H9 (cell line): ENCODE results near the gene MT1A. TPM values are rescaled to one million over a fixed set of nuclear protein-coding genes. Genes with fewer than 3 reads are reported as not detected.
A peak's percentile ranks its signal among the peaks of the same experiment; 100 is the strongest.

Experiments used
- DNase-seq: peaks from one replicate; pipeline ENCODE4 v3.0.0-alpha.2; 2017
- H2AFZ ChIP-seq: one replicate; pipeline ENCODE4 v1.6.1; 2013; ENCODE audit warnings: mild to moderate bottlenecking, low read length, control low read depth, moderate library complexity
- H2AK5ac ChIP-seq: 2 replicates; pipeline ENCODE4 v1.6.1; 2013; ENCODE audit warnings: low read length, control low read depth, mixed read lengths; ENCODE audit not compliant: insufficient read length
- H2BK120ac ChIP-seq: one replicate; pipeline ENCODE4 v1.6.1; 2013; ENCODE audit warnings: low read depth, mild to moderate bottlenecking, low read length, control low read depth, inconsistent platforms; ENCODE audit not compliant: poor library complexity, severe bottlenecking
- H2BK12ac ChIP-seq: 2 replicates; pipeline ENCODE4 v1.6.1; 2013; ENCODE audit warnings: low read length, control low read depth, mixed read lengths, low read depth; ENCODE audit not compliant: insufficient read length
- H2BK15ac ChIP-seq: 2 replicates; pipeline ENCODE4 v1.6.1; 2013; ENCODE audit warnings: low read depth, low read length, control low read depth
- H2BK20ac ChIP-seq: one replicate; pipeline ENCODE4 v1.6.1; 2013; ENCODE audit warnings: low read depth, mild to moderate bottlenecking, low read length, control low read depth, inconsistent platforms; ENCODE audit not compliant: poor library complexity, severe bottlenecking
- H2BK5ac ChIP-seq: 2 replicates; pipeline ENCODE4 v1.6.1; 2013; ENCODE audit warnings: low read length, control low read depth, mixed read lengths; ENCODE audit not compliant: insufficient read length
- H3K14ac ChIP-seq: 2 replicates; pipeline ENCODE4 v1.6.1; 2013; ENCODE audit warnings: low read length, control low read depth; ENCODE audit not compliant: insufficient read depth
- H3K18ac ChIP-seq: 2 replicates; pipeline ENCODE4 v1.6.1; 2013; ENCODE audit warnings: low read depth, mild to moderate bottlenecking, mixed read lengths, low read length, control low read depth; ENCODE audit not compliant: insufficient read length
- H3K23ac ChIP-seq: 2 replicates; pipeline ENCODE4 v1.6.1; 2013; ENCODE audit warnings: low read length, control low read depth, mixed read lengths, low read depth; ENCODE audit not compliant: insufficient read length
- H3K23me2 ChIP-seq: 2 replicates; pipeline ENCODE4 v1.6.1; 2013; ENCODE audit warnings: low read depth, mild to moderate bottlenecking, mixed read lengths, low read length, control low read depth; ENCODE audit not compliant: insufficient read length, poor library complexity, severe bottlenecking
- H3K27ac ChIP-seq: 2 replicates; pipeline ENCODE4 v1.5.1; 2013; ENCODE audit warnings: low read length, control low read depth, mixed read lengths, low read depth; ENCODE audit not compliant: insufficient read length
- H3K27me3 ChIP-seq: 2 replicates; pipeline ENCODE4 v1.6.1; 2013; ENCODE audit warnings: low read length, control low read depth, inconsistent platforms; ENCODE audit not compliant: insufficient read depth
- H3K4ac ChIP-seq: 2 replicates; pipeline ENCODE4 v1.6.1; 2013; ENCODE audit warnings: low read depth, mild to moderate bottlenecking, control low read depth, inconsistent platforms, low read length, moderate library complexity
- H3K4me1 ChIP-seq: 2 replicates; pipeline ENCODE4 v1.6.1; 2013; ENCODE audit warnings: low read length, control low read depth, inconsistent platforms; ENCODE audit not compliant: insufficient read depth
- H3K4me2 ChIP-seq: 2 replicates; pipeline ENCODE4 v1.6.1; 2013; ENCODE audit warnings: low read length, control low read depth, mixed read lengths; ENCODE audit not compliant: insufficient read length, insufficient read depth
- H3K56ac ChIP-seq: 2 replicates; pipeline ENCODE4 v1.6.1; 2013; ENCODE audit warnings: low read depth, mild to moderate bottlenecking, mixed read lengths, low read length, control low read depth; ENCODE audit not compliant: insufficient read length
- H3K79me1 ChIP-seq: 2 replicates; pipeline ENCODE4 v1.6.1; 2013; ENCODE audit warnings: low read depth, mild to moderate bottlenecking, moderate library complexity, low read length, control low read depth, inconsistent platforms; ENCODE audit not compliant: insufficient read depth, poor library complexity, severe bottlenecking
- H3K79me2 ChIP-seq: 2 replicates; pipeline ENCODE4 v1.6.1; 2013; ENCODE audit warnings: low read length, control low read depth, inconsistent platforms; ENCODE audit not compliant: insufficient read depth
- H3K9ac ChIP-seq: 2 replicates; pipeline ENCODE4 v1.6.1; 2013; ENCODE audit warnings: low read length, control low read depth, mixed read lengths; ENCODE audit not compliant: insufficient read length; ENCODE audit errors: extremely low read depth
- H3K9me3 ChIP-seq: one replicate; pipeline ENCODE4 v1.6.1; 2013; ENCODE audit warnings: low read depth, low read length, inconsistent platforms; ENCODE audit not compliant: control insufficient read depth
- H3T11ph ChIP-seq: one replicate; pipeline ENCODE4 v1.6.1; 2013; ENCODE audit warnings: mild to moderate bottlenecking, low read length, control low read depth, inconsistent platforms
- H4K20me1 ChIP-seq: one replicate; pipeline ENCODE4 v1.6.1; 2013; ENCODE audit not compliant: control insufficient read depth, insufficient read length, insufficient read depth
- H4K5ac ChIP-seq: 2 replicates; pipeline ENCODE4 v1.6.1; 2013; ENCODE audit warnings: low read depth, mild to moderate bottlenecking, mixed read lengths, low read length, control low read depth; ENCODE audit not compliant: insufficient read length
- H4K8ac ChIP-seq: replicated peaks from 2 replicates; pipeline ENCODE4 v1.6.1; 2013; ENCODE audit warnings: low read length, control low read depth, mixed read lengths, low read depth; ENCODE audit not compliant: insufficient read length
- H4K91ac ChIP-seq: 2 replicates; pipeline ENCODE4 v1.6.1; 2013; ENCODE audit warnings: low read depth, mild to moderate bottlenecking, moderate library complexity, mixed read lengths, low read length, control low read depth; ENCODE audit not compliant: insufficient read length
- H3K27ac Mint-ChIP-seq, 3 experiments: 2 replicates in 2 of 3; 3 replicates in 1 of 3; pipeline ENCODE4 v1.8.0; 2020 to 2021; ENCODE audit warnings: mixed read lengths in 3 of 3, mild to moderate bottlenecking in 1 of 3, moderate library complexity in 1 of 3
- H3K27me3 Mint-ChIP-seq: 2 replicates; pipeline ENCODE4 v1.8.0; 2021; ENCODE audit warnings: low read depth, mild to moderate bottlenecking, moderate library complexity, mixed read lengths
- H3K36me3 Mint-ChIP-seq, 3 experiments: 2 replicates in 2 of 3; 3 replicates in 1 of 3; pipeline ENCODE4 v1.8.0; 2020 to 2021; ENCODE audit warnings: low read depth in 3 of 3, mixed read lengths in 3 of 3; ENCODE audit not compliant: insufficient read depth in 1 of 3
- H3K4me1 Mint-ChIP-seq, 2 experiments: 2 replicates each; pipeline ENCODE4 v1.8.0; 2020; ENCODE audit warnings: mixed read lengths in 2 of 2
- H3K4me3 Mint-ChIP-seq, 2 experiments: 2 replicates in 1 of 2; 3 replicates in 1 of 2; pipeline ENCODE4 v1.8.0; 2020 to 2021; ENCODE audit warnings: mild to moderate bottlenecking in 2 of 2, mixed read lengths in 2 of 2, moderate library complexity in 1 of 2
- H3K9me3 Mint-ChIP-seq, 2 experiments: 2 replicates in 1 of 2; 3 replicates in 1 of 2; pipeline ENCODE4 v1.8.0; 2020; ENCODE audit warnings: mild to moderate bottlenecking in 2 of 2, mixed read lengths in 2 of 2, moderate library complexity in 1 of 2
- WGBS: extraction: QIAGEN DNeasy Blood & Tissue Kit; methylation state at CpG from one replicate; pipeline ENCODE4 v1.1.7; 2013; ENCODE audit warnings: missing lambda C conversion rate, low lambda C conversion rate, mixed read lengths; ENCODE audit not compliant: insufficient read length; ENCODE audit errors: extremely low coverage; 5-methylcytosine and 5-hydroxymethylcytosine counted together
- total RNA-seq: library from RNA; stranded (reverse); gene quantifications from 2 replicates; pipeline ENCODE4 v1.2.1, GENCODE V29; 2021
- TF ChIP-seq, protein P1 (sequence below): fragments of 200-600 bp; sonication (generic); conservative IDR thresholded peaks from 3 replicates; pipeline ENCODE4 v1.8.0; 2021; ENCODE audit warnings: antibody characterized with exemption, mild to moderate bottlenecking

Gene MT1A
- total RNA-seq, 1 experiment from 2014 or later: not detected

DNA sequence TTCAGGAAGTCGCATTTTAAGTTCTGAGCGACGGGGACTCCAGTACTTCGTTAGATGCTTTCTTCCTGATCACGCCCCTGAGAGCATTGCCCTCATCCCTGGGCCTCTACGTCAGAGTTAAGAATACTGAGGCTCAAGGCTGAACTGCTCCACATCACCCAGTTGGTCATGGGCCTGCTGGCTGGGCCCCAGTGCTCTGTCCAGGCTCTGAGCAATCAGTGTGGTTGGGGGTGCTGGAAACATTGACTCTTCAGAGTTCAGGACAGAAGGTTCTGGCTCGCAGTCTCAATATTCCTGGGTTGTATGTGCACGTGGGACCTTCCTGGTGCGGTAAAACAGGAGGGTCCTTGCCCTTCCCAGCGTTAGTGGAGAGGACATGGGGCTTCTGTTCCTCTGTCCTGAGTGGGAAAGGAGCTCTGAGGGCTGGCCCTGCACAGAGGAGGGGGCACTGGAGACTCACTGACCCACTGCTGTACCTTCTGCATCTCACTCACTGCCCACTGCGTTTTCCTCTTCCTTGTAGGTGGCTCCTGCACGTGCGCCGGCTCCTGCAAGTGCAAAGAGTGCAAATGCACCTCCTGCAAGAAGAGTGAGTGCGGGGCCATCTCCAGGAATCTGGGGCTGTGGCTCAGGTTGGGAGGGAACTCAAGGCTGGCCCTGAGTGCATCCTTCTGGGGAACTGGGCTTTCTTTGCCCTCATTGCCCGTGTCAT is 12.4 kb upstream of the MT1A start:
- H3K23me2 ChIP-seq: peaks cover 9% of the 10 kb centered on the region
- no peak overlapping the region for H4K91ac ChIP-seq
- no peaks in the 10 kb centered on the region for H3K79me2 ChIP-seq
- H2BK12ac ChIP-seq: no peak overlapping the region
- H2BK15ac ChIP-seq: no peak overlapping the region
- no peak overlapping the region for H3K27ac ChIP-seq
- peak overlapping the region; percentile 71 for H3K4me2 ChIP-seq
- H2BK120ac ChIP-seq: no peak overlapping the region
- no peak overlapping the region for H2BK20ac ChIP-seq
- H3K9me3 Mint-ChIP-seq: peaks cover 3 to 14% of the 10 kb centered on the region in 2 experiments; a peak in 3 of 5 replicates
- H4K8ac ChIP-seq: no peak overlapping the region
- no peak overlapping the region for H3K23ac ChIP-seq
- H4K20me1 ChIP-seq: no peaks in the 10 kb centered on the region
- no peak overlapping the region for H2AK5ac ChIP-seq
- DNase-seq: no peak
- peaks cover 62% of the 10 kb centered on the region for H3K27me3 ChIP-seq
- peak overlapping the region; percentile 57 to 83 for H3K4me3 Mint-ChIP-seq
- H3K4me1 ChIP-seq: no peaks in the 10 kb centered on the region; the same call in 1 of the 2 replicates
- H3K4me1 Mint-ChIP-seq: peaks cover 39 to 45% of the 10 kb centered on the region in 2 experiments
- H3K36me3 Mint-ChIP-seq: peaks cover 4 to 8% (median 5%) of the 10 kb centered on the region in 3 experiments; a peak in 6 of 7 replicates
- no peak overlapping the region for H3K27ac Mint-ChIP-seq
- H3K14ac ChIP-seq: no peak overlapping the region; the same call in 1 of the 2 replicates
- no peak overlapping the region for H3K9ac ChIP-seq
- no peak overlapping the region for H3K56ac ChIP-seq
- H3K79me1 ChIP-seq: no peaks in the 10 kb centered on the region
- H4K5ac ChIP-seq: no peak overlapping the region
- peaks cover 94% of the 10 kb centered on the region for H3K27me3 Mint-ChIP-seq
- H3K4ac ChIP-seq: no peak overlapping the region
- H2AFZ ChIP-seq: peak overlapping the region; percentile 9
- H3K18ac ChIP-seq: no peak overlapping the region
- peaks cover 6% of the 10 kb centered on the region for H3K9me3 ChIP-seq
- no CpG with 5 or more reads among the region's 16 CpGs for WGBS
- H3T11ph ChIP-seq: no peak overlapping the region
- no peak overlapping the region for H2BK5ac ChIP-seq
- TF ChIP-seq, protein P1, sequence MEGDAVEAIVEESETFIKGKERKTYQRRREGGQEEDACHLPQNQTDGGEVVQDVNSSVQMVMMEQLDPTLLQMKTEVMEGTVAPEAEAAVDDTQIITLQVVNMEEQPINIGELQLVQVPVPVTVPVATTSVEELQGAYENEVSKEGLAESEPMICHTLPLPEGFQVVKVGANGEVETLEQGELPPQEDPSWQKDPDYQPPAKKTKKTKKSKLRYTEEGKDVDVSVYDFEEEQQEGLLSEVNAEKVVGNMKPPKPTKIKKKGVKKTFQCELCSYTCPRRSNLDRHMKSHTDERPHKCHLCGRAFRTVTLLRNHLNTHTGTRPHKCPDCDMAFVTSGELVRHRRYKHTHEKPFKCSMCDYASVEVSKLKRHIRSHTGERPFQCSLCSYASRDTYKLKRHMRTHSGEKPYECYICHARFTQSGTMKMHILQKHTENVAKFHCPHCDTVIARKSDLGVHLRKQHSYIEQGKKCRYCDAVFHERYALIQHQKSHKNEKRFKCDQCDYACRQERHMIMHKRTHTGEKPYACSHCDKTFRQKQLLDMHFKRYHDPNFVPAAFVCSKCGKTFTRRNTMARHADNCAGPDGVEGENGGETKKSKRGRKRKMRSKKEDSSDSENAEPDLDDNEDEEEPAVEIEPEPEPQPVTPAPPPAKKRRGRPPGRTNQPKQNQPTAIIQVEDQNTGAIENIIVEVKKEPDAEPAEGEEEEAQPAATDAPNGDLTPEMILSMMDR: no peak
